Thoracic aorta (tissue), 2 donors: Measurements from ENCODE around the gene MMP11. TPM values are rescaled to one million over a fixed set of nuclear protein-coding genes. Genes with fewer than 3 reads are reported as not detected.
A peak's percentile ranks its signal among the peaks of the same experiment; 100 is the strongest.
"Not testable (repeated sequence)": the region's sequence is repeated elsewhere in the genome, so short reads cannot be mapped to it uniquely, and the experiment has no call there.

Experiments used
- ATAC-seq: fragments of 150-250 bp; one replicate; pipeline ENCODE4 v1.8.0; 2017; ENCODE audit warnings: low read depth; ENCODE audit not compliant: insufficient number of reproducible peaks, low FRiP score
- DNase-seq: peaks from one replicate; pipeline ENCODE4 v3.0.0-alpha.2; 2020; ENCODE audit warnings: low spot score
- H3K27ac ChIP-seq, 2 donors: fragments of 200-600 bp; sonication (generic); 1 replicate in 1 of 2; 2 replicates in 1 of 2; pipeline ENCODE4 v1.5.1; 2016; ENCODE audit warnings: mild to moderate bottlenecking in 2 of 2, moderate library complexity in 2 of 2
- H3K27me3 ChIP-seq: fragments of 200-600 bp; sonication (generic); replicated peaks from 2 replicates; pipeline ENCODE4 v1.6.0; 2016; ENCODE audit warnings: mild to moderate bottlenecking; ENCODE audit not compliant: insufficient read depth
- H3K36me3 ChIP-seq: fragments of 200-600 bp; sonication (generic); one replicate; pipeline ENCODE4 v1.5.1; 2016
- H3K4me1 ChIP-seq, 2 donors: fragments of 200-600 bp; sonication (generic); 1 replicate in 1 of 2; 2 replicates in 1 of 2; pipeline versions ENCODE4 v1.5.1 to v1.6.0; 2016; ENCODE audit warnings: low read depth in 2 of 2, mild to moderate bottlenecking in 1 of 2; ENCODE audit not compliant: control insufficient read depth in 1 of 2
- H3K4me3 ChIP-seq: fragments of 200-600 bp; sonication (generic); 2 replicates; pipeline ENCODE4 v1.5.1; 2016; ENCODE audit warnings: mild to moderate bottlenecking
- H3K9me3 ChIP-seq: fragments of 200-600 bp; sonication (generic); 2 replicates; pipeline ENCODE4 v1.5.1; 2016
- total RNA-seq, 2 donors: library from RNA; depleted of rRNA; stranded (reverse); fragments of >200 nt; gene quantifications; one replicate each; pipeline versions ENCODE4 v1.1.0 to v1.2.3, GENCODE V29; 2016
- TF ChIP-seq, protein P1 (sequence below): fragments of 200-600 bp; sonication (generic); IDR thresholded peaks from one replicate; pipeline ENCODE4 v1.5.1; 2019; ENCODE audit warnings: antibody characterized with exemption

MMP11 gene
- 10 to 100 TPM in 1 of 2 donors, 1 to 10 TPM in 1; 2.0 to 10.2 TPM for total RNA-seq

DNA sequence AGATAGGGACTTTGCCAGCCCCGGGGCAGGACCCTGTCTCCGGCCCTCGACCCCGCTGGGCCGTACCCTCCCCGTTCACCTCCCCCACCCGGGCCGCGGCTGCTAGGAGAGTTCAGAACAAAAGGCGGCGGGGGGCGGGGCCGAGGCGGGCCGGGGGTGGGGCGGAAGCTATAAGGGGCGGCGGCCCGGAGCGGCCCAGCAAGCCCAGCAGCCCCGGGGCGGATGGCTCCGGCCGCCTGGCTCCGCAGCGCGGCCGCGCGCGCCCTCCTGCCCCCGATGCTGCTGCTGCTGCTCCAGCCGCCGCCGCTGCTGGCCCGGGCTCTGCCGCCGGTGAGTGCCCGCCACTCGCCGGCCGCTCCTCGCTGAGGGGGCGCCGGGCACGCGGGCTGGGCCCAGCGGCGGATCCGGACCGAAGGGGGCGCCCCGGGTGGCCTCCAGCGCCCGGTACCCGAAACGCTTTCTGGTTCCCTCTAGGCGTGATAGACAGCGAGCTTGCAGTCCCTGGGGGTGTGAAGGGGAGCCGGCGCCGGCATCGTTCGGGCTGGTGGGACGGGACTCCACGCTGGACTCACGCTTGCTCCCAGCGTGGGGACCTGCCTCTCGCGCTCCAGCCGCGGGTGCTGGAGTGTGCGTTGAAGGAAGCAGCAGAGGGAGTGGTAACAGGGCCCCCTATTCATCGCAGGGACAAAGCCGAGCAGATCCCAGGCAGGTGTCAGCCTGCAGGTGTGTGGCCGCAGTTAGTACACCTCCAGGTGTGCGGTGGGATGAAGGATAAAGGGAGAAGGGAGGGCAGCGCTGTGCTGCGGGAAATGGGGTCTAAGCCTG is at the start of gene MMP11:
TSS of gene MMP11 (plus strand) at position 201 of the 825 bp plus-strand sequence. CDS start at position 223, 22 bp downstream.
- no peaks in the 10 kb centered on the region for H3K27me3 ChIP-seq
- DNase-seq (no peak), ATAC-seq (no peak)
- H3K4me3 ChIP-seq, result peak within 1 kb of the TSS; percentile 80
- no peaks in the 10 kb centered on the region for H3K9me3 ChIP-seq
- H3K36me3 ChIP-seq, result no peaks in the 10 kb centered on the region
- TF ChIP-seq, protein P1, sequence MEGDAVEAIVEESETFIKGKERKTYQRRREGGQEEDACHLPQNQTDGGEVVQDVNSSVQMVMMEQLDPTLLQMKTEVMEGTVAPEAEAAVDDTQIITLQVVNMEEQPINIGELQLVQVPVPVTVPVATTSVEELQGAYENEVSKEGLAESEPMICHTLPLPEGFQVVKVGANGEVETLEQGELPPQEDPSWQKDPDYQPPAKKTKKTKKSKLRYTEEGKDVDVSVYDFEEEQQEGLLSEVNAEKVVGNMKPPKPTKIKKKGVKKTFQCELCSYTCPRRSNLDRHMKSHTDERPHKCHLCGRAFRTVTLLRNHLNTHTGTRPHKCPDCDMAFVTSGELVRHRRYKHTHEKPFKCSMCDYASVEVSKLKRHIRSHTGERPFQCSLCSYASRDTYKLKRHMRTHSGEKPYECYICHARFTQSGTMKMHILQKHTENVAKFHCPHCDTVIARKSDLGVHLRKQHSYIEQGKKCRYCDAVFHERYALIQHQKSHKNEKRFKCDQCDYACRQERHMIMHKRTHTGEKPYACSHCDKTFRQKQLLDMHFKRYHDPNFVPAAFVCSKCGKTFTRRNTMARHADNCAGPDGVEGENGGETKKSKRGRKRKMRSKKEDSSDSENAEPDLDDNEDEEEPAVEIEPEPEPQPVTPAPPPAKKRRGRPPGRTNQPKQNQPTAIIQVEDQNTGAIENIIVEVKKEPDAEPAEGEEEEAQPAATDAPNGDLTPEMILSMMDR, result no peak
- no peak within 1 kb of the TSS for H3K27ac ChIP-seq
- H3K4me1 ChIP-seq, result peaks cover 3 to 40% of the 10 kb centered on the region in 2 donors

DNA sequence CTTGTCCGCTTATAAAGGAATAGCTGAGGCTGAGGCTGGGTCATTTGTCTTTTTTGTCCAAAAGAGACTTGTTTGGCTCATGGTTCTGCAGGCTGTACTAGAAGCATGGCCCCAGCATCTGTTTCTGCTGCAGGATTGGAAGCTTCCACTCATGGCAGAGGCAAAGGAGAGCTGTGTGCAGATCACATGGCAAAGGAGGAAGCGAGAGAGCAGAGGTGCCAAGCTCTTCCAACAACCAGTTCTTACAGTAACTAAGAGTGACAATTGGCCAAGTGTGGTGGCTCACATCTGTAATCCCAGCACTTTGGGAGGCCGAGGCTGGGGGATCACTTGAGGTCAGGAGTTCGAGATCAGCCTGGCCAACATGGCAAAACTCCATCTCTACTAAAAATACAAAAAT is 44.5 kb upstream of the MMP11 start:
- H3K36me3 ChIP-seq, H3K27ac ChIP-seq, H3K4me3 ChIP-seq, H3K27me3 ChIP-seq, DNase-seq, H3K9me3 ChIP-seq, H3K4me1 ChIP-seq, ATAC-seq: not testable (repeated sequence)

DNA sequence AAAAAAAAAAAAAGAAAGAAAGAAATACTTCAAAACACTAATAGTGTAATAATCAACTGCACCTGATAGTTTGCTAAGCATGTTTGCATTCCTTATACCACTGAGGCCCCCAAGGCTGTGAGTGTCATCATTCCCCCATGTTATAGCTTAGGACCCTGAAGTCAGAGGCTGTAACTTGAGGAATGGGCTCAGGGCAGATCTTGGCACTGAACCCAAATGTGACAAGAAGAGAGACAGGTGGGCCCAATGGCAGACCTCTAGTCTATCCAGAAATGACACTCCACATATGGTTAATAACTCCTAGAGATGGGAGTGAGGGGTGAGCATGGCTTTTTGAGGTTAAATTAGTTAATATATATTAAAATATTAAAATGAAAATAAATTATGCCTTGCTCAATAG is 35.0 kb upstream of the MMP11 start:
- Histone ChIP-seq H3K36me3 (no peaks in the 10 kb centered on the region), H3K27me3 (no peaks in the 10 kb centered on the region), H3K9me3 (no peaks in the 10 kb centered on the region), H3K27ac (no peak overlapping the region), H3K4me1 (peaks cover 0 to 7% of the 10 kb centered on the region in 2 donors), H3K4me3 (no peak overlapping the region)
- no peak for DNase-seq
- TF ChIP-seq, protein P1, result no peak
- no peak for ATAC-seq

DNA sequence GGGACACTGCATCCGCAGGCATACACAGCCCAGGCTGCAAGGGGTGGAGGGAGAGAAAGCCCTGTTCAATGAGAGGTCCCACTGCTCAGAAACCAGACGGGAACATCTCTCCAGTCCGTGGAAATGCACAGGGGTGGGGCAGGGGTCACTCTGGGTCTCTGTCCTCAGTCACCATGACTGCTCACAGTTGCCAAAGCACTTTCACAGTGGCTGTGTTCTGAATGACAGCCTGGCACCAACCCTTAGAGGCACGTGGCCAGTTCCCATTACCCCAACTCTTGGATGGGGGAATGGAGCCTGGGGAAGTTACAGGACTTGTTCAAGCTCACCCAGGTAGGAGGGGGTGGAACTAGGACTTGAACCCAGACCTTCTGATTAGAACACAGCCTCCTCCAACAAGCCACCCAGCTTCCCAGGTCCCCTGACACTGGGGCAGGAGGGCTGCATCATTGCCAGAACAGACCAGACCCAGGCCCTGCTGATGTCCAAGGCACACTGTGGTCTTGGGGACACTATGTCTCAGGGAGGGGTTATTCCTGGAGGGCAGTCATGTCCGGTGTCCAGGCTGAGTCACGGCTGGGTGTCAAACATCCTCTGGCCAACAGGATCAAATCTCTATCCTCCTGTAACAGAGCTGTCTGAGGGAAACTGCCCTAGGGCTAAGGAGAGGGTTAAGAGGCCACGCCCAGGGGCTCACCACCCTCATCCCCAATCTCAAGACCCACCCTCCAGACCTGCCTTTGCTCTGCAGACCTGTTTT is 30.0 kb upstream of the MMP11 start:
- Histone ChIP-seq H3K4me1 (peaks cover 0 to 21% of the 10 kb centered on the region in 2 donors), H3K4me3 (no peak overlapping the region), H3K27ac (peak overlapping the region; percentile 24 to 37), H3K36me3 (peaks cover 16% of the 10 kb centered on the region), H3K27me3 (no peaks in the 10 kb centered on the region), H3K9me3 (no peaks in the 10 kb centered on the region)
- ATAC-seq (no peak), DNase-seq (no peak)
- TF ChIP-seq, protein P1, result no peak

DNA sequence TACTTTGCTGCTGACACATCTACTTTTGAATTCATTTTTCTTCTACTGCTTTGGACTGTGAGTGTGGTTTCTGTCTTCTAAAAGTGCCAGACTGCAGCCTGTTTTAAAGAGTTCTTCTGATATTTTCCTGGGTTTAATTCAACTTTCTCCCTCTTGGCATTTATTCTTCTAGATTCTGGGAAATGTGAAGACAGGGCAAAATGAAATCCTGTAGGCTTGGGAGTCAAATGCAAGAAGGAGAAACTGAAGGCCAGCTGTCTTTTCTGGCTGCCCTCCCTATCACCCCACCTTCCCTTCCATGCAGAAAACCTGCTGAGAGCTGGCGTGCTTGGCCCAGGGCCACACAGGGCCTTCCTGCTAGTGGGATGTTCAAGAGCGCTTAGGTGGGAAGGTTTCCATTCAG is 29.3 kb upstream of the MMP11 start:
- H3K27ac ChIP-seq, result peak overlapping the region; percentile 24 to 37
- ATAC-seq, result no peak
- H3K9me3 ChIP-seq, result no peaks in the 10 kb centered on the region
- TF ChIP-seq, protein P1, result no peak
- peaks cover 0 to 21% of the 10 kb centered on the region in 2 donors for H3K4me1 ChIP-seq
- no peak overlapping the region for H3K4me3 ChIP-seq
- peaks cover 16% of the 10 kb centered on the region for H3K36me3 ChIP-seq
- DNase-seq, result no peak
- H3K27me3 ChIP-seq, result no peaks in the 10 kb centered on the region
